Stimulated activated CD8-positive, alpha-beta memory T cell treated with anti-CD3 and anti-CD28 coated beads, Interleukin-4, amount 100 ng/mL, for 4 hours (primary cell): Measurements from ENCODE around the gene ANTXRL.
"Not testable (repeated sequence)": the region's sequence is repeated elsewhere in the genome, so short reads cannot be mapped to it uniquely, and the experiment has no call there.

Source experiments
- DNase-seq, 2 donors: peaks; one replicate each; pipeline ENCODE4 v3.0.0-alpha.2; 2020; ENCODE audit warnings: low read depth in 2 of 2, low spot score in 1 of 2

Gene ANTXRL

DNA sequence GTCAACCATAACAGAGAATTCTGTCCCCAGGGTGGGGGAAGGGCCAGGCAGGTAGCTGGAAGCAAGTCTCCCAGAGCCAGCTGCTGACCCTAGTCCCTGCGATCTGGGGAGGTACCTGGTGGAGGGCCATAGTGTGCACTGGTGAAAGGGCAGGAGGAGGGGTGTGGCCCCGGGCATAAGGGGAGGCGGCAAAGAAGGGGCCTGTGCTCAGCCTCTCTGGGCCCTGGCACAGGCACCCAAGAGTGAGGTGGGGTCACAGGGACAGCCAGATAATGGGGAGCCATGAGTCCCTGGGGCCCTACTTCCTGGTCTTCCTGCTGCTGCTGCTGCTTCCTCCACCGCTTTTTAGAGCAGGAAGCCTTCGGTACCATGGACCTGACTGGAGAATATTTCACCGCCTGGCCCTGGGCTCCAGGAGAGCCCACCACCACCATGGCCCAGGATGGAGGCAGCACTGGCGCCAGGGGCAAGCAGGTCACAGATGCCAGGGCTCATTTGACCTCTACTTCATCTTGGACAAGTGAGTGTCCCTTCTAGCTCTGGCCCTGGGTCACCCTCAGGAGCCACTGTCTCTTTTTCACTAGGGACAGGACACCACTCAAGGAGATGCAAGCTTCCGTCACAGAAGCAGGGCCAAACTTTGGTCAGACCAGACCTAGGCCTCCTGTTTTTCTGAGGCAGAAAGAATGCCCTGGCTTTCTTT is at the start of gene ANTXRL:
TSS of gene ANTXRL (plus strand) at position 7 of the 703 bp plus-strand sequence. CDS start at position 273, 266 bp downstream.
- DNase-seq = no peak

GRCh38 chr10:46237815-46238510 is 48.8 kb upstream of the ANTXRL start:
- DNase-seq = no peak

- no peak for DNase-seq
These were observed 47.5 kb upstream of the ANTXRL start for GRCh38 chr10:46239247-46239646.

DNA sequence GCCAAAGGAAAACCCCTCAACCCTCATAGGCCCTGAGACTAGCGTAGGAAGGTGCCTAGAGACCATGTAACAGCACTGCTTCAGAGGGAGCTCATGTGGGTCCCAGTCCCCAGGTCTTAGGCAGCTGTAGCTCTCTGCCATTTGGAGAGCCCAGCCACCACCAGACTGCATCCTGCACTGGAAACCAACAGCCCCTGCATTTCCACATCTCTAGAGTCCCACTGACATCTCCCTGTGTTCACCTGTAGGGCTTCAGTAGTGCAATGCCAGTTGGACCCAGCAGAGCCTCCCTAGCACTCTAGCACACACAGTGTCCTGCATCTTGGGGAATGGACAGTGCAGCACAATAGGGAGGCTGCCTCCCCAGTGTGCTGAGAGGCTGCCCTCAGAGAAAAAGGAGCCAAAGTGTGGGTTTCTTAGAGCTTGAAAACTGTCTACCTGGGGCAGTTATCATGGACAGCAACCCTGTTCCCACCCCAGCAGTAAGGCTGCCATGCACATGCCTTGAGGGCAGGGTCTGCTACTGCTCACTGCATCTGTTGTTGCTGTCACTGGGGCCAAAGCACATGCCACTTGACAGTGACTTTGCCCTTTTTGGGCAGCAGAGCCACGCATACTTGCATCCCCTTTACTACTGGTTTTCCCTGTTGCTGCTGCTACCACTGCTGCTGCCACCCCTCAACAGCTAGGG is 46.7 kb upstream of the ANTXRL start:
- DNase-seq = no peak

DNA sequence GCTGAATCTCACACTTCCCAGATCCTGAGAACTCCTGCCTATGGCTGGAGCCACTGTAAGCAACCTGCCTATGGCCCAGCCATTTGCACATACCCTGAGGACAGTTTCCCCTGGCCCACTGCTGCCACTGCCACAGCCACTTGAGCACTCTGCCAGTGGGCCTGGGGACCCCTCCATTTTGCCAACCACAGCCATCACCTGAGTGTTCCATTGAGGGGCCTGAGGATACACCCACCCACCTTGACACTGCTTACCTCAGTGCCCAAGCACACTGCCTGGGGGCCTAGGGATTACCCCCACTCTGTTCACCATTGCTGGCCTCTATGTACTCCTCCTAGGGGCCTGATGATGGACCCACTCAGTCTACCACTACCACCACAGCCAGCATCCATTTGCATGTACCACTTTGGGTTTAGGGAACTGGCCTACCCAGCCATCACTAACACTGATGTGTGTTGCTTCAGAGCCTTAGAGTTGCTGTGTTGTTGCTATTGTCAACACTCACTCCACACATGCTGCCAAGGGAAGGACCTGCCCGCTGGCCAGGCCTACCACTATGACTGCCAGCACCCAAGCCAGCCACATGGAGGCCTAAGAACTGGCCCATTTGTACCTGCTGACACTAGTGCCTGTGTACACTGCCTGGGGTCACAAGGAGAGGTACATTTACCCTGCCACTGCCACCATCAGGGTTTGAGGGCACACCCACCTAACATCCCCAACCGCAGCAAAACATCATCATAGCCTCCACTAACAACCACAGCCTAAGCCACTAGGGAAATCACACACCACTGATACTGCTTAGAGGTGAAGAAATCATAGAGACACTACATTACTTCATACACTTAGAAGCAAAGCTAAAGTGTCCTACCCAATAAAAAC is 45.9 kb upstream of the ANTXRL start:
- DNase-seq = no peak

DNA sequence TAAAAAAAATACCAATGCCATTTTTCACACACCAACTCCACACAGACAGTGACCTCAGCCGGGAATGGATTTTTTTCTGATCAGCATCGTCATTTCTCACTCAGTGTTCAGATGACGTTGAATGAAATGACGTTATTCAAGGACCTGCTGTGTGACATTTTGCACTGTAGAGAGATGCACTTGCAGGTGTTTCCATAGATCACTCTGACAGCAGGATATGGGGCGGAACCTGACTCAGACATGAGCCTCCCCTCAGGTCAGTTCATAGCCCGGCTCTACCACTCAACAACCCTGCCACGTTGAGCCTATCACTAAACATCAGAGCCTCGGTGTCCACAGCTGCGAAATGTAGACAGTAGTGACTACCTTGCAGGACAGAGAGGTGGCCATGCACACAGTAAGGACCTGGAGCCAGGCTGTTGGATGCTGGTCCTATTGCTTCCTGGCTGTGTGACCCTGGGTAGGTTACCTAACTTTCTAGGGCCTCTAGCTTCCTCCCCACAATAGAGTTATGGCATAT is 41.4 kb upstream of the ANTXRL start:
- DNase-seq = no peak

DNA sequence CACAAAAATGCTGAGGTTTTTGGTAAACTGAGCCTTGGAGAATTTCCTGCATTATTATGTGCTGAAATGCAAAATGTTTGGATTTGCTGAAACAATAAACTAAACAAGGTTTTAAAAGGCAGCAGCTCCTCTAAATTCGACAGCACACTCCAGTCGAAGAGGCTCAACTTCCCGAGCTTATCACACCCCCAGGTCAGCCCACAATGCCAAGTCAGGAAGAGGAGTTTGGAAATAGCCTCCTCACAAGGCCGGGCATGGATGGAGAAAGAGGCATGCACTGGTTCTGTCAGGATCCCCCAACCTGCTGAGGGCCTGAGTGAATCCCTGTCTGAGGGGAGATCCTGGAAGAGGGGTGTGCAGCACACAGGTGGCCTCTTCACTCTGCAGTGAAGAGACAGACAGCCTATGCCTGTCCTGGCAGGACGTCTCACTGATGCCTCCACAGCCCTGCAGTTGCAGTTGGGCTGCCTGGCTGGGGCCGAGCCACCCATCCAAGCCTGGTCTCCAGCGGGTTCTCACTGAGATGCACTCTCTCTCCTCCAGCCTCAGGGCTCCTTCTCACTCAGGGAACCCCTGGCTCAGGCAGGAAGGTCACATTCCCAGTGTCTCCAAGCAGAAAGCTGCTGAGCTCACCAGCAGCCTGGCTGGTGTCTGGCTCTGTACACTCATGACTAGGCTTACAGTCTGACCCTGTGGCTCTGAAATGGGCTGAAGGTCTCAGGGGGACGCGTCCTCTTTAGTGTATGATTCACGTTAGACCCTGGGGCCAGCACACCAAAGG is 40.2 kb upstream of the ANTXRL start:
- DNase-seq = not testable (repeated sequence)

DNA sequence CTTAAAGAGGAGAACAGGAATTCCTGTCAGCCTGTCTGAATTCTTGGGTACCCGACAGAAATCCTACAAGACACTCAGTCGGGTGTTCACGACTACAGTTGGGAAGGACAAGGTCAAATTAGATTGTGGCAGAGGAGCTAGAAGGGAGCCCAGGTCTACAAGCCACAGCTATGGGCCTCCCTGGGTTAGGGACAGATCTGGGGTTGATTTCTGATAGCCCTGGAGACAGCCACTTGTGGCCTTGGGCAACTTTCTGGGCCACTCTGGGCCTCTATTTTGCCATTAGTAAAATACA is 39.7 kb upstream of the ANTXRL start:
- no peak for DNase-seq

DNA sequence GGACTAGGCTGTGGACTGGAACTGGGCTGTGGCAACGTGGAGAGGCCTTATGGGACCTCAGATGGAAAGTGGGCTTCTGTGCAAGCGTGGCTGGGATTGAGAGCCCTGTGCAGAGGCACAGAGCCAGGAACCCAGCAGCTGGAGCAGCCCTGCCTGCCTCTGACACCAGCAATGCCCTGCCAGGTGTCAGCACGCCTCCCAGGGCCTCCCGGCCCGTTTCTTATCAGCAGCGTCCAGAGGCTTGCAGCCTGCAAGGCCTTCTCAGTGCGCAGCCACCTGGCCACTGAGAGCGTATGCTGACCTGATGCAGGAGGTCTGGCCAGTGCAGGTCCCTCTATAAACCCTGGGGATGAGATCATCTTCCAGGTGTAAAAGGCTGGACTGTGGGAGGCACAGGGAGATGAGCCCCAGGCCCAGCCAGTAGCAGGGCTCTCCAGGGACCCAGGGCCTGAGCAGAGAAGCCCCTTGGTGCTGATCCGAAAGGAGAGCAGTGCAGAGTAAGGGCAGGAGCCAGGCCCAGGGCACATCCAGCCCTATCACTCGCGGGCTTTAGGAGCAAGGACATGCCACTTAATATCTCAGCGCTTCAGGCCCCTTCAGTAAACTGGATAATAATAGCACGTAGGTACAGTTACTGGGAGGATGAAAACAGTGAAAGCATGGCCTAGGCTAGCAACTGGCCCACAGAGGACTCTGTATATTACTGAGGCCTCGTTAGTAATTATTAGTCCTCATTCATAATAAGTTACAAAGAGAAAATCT is 38.8 kb upstream of the ANTXRL start:
- no peak for DNase-seq

- DNase-seq = no peak
These were observed 38.1 kb upstream of the ANTXRL start for GRCh38 chr10:46248651-46249146.

GRCh38 chr10:46249617-46250344 is 37.0 kb upstream of the ANTXRL start:
- not testable (repeated sequence) for DNase-seq

DNA sequence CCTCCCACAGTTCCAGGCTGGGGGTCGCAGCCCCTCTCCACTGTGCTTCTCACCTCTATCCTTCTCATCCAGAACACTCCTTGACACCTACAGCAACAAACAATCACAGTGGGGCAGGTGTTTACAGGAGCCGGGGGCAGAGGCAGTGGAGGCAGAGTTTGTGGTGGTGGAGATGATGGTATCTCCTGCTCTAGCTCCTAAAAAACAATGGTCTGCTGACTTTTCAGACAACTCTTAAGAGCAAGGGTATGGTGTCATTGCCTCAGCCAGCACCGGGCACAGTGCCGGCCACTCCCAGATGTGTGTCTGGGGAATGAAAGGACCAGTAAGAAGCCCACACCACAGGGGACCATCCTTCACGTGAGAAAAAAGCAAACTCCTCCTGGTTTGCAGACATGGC is 36.3 kb upstream of the ANTXRL start:
- no peak for DNase-seq

DNA sequence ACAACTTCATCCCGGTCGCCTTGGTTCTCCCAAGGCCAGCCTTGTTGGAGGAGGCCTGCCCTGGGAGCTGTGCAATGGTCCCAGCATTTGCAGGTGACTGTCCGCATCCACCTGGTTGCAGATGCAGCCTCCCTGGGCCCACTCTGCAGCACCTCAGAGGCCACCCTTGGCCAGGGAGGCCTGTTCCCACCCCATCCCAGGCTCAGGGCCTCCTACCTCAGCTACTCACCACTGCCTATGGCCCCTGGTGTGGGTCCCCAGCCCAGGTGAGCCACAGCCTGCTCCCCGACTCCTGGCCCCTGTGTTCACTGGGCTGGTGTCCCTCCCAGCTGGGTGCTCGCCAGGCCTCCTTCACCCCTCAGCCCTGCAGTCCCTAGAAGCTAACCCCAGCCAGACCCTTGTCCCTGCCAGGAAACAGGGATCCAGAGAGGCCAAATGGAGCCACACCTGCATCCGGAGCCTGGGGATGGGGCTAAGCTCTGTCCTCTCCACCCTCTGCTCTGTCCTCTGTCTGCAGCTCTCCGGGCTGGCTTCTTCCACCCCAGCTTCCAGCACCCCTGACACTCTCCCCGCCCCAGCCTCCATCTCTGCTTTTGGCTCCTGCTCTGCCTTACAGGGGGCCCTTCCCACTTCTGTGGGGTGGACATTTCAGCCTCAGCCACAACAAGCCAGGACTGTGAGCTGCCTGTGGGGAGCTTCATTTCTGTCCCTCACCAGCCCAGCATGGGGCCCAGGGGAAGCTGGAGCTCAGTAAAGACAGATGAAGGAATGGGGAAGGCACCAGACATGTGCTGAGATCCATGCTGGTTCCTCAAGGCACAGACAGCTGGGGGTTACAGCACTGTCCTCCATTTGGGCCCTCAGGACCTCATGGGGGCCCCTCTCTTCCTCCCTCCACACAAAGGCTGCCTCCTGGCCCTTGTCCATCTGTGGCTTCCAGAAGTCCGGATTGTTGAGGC is 35.6 kb upstream of the ANTXRL start:
- DNase-seq = no peak

DNA sequence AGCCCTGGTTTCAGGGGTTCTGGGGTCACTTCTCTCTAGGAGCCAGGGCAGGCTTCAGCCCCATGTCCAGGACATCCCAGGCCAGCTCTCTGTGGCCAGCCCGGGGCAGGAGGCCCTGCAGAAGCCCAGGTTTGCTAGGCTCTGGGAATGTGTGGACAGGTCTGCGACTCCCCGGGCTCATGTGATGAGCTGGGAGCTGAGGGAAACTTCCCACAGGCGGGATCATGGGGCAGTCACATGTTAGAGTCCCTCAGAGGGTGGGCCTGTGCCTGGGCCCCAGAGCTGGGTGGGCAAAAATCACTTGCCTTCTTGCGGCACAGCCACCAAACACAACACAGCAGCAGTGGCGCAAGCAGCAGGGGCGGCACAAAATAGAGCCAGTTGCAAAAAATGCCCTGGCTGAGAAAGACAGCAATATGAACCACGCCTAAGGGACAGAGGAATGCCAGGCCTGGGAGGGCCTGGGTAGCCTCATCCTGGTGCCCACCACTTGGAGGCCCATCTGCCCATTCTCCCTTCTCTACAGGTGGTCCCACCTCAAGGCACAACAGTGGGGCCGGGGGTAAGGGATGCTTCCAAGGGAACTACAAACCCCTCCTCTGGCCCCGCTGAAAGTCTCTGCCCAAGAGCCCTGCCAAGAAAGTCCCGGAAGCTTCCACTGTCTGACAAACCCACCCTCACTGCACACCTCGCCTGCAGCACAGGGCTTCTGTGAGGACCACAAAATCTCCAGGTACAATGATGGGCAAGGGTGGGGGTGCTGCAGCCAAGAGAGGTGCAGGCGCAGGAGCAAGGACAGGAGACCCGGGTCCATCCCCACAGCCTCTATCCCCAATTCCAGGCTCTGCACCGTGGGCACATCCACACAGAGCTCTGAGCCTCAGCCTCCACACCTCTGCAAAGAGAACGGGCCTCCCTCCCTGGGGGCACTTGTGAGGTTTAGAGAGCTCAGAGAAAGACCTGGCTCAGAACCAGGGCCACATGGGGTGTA is 34.6 kb upstream of the ANTXRL start:
- no peak for DNase-seq

DNA sequence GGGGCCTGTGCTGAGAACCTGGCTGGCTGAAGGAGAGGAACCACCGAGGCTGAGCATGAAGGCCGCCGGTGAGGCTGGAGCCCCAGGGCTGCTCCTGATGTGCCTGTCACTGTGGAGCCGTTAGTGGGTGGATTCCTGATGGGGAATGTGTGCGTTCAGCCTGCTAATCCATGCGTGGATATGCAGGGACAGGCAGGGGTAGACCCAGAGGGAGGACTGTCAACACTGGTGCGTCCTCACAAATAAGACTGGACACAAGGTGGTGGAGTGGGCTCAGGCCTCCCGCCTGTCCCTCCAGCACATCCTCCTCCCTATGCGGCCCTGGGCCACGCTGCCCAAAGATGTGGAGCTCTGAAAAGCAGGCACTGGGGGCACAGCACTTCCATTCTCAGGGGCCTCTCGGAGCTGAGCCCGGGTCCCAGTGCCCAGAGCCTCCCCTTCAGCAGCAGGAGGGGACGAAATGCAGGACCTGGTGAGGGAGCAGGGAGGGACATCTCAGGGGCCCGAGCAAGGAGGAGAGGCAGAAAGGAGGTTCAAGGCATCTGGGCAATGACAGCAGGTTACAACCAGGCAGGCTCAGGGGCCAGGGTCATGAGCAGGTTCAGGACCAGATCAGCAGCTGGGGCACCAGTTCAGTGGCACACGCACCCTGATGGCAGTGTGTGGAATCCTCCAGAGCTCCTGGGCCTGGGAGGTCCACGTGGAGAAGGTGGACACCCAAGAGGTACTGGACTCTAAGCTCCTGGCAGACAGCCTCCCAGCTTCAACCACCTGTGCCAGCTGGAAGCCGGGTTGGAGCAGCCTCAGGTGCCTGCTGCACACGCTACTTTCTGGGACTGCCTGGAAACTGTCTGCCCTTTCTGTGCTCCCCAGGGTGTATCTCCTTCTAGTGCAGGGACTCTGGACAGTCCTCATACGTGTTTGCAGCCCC is 33.5 kb upstream of the ANTXRL start:
- no peak for DNase-seq
